H1 (cell line): ENCODE results near the gene STEAP2. TPM values are rescaled to one million over a fixed set of nuclear protein-coding genes. Genes with fewer than 3 reads are reported as not detected.

Source experiments
- CTCF ChIA-PET: fragments of 300-600 bp; sonication (Branson Sonifier 250); formaldehyde crosslinking; loops from one replicate; lab custom pipeline; 2021; ENCODE audit not compliant: partially characterized antibody; lab: Charles Lee
- POLR2A ChIA-PET: fragments of 300-600 bp; sonication (Branson Sonifier 250); formaldehyde crosslinking; loops from one replicate; lab custom pipeline; 2021; ENCODE audit warnings: inconsistent platforms; ENCODE audit not compliant: partially characterized antibody; lab: Charles Lee
- DNase-seq, 2 experiments: peaks; one replicate each; pipeline versions ENCODE4 v3.0.0 to v3.0.0-alpha.2; 2010 to 2022; ENCODE audit warnings: low spot score in 2 of 2, low read depth in 1 of 2, mixed read lengths in 1 of 2
- FAIRE-seq: peaks from 2 replicates; lab custom pipeline; 2011; peaks lifted over from hg19 to GRCh38; lab: Jason Lieb, UNC
- H2AFZ ChIP-seq: 2 replicates; pipeline ENCODE4 v1.8.1; 2012; ENCODE audit warnings: low read length, inconsistent platforms
- H2AK5ac ChIP-seq: 2 replicates; pipeline ENCODE4 v1.6.1; 2013; ENCODE audit warnings: low read depth, low read length
- H2BK120ac ChIP-seq: replicated peaks from 2 replicates; pipeline ENCODE3; 2013; ENCODE audit warnings: low read depth, low read length, inconsistent platforms
- H2BK12ac ChIP-seq: 2 replicates; pipeline ENCODE4 v1.6.1; 2013; ENCODE audit warnings: low read depth, low read length
- H2BK15ac ChIP-seq: 2 replicates; pipeline ENCODE4 v1.6.1; 2013; ENCODE audit warnings: low read length
- H2BK20ac ChIP-seq: 2 replicates; pipeline ENCODE4 v1.6.1; 2013; ENCODE audit warnings: low read length
- H2BK5ac ChIP-seq: 2 replicates; pipeline ENCODE4 v1.6.1; 2013; ENCODE audit warnings: low read depth, low read length
- H3K14ac ChIP-seq: 2 replicates; pipeline ENCODE4 v1.6.1; 2013; ENCODE audit warnings: inconsistent platforms; ENCODE audit not compliant: insufficient read length
- H3K18ac ChIP-seq: 2 replicates; pipeline ENCODE4 v1.6.1; 2013; ENCODE audit warnings: low read length; ENCODE audit errors: extremely low read depth
- H3K23ac ChIP-seq: 2 replicates; pipeline ENCODE4 v1.6.1; 2013; ENCODE audit warnings: inconsistent platforms; ENCODE audit not compliant: insufficient read length
- H3K23me2 ChIP-seq: 2 replicates; pipeline ENCODE4 v1.6.1; 2013; ENCODE audit warnings: low read depth, low read length
- H3K27ac ChIP-seq: 2 replicates; pipeline ENCODE4 v1.6.1; 2011; ENCODE audit warnings: low read depth, low read length, inconsistent platforms
- H3K27me3 ChIP-seq, 4 experiments: replicated peaks in 1 of 4; 1 replicate in 1 of 4; 2 replicates in 3 of 4; pipeline versions ENCODE4 v1.6.1 to v1.8.1; 2011 to 2013; ENCODE audit warnings: low read length in 3 of 4, mild to moderate bottlenecking in 3 of 4, inconsistent platforms in 2 of 4, mixed read lengths in 2 of 4, moderate library complexity in 1 of 4; ENCODE audit not compliant: control insufficient read depth in 3 of 4, insufficient read depth in 3 of 4; ENCODE audit errors: extremely low read depth in 1 of 4
- H3K36me3 ChIP-seq, 4 experiments: 2 replicates each; pipeline versions ENCODE4 v1.6.1 to v1.8.1; 2011 to 2013; ENCODE audit warnings: mild to moderate bottlenecking in 4 of 4, low read length in 3 of 4, moderate library complexity in 2 of 4, control low read depth in 1 of 4, inconsistent platforms in 1 of 4; ENCODE audit not compliant: insufficient read depth in 4 of 4, control insufficient read depth in 2 of 4
- H3K4ac ChIP-seq: replicated peaks from 2 replicates; pipeline ENCODE3; 2013; ENCODE audit warnings: low read length, low read depth, mixed read lengths, inconsistent platforms; ENCODE audit not compliant: insufficient read length
- H3K4me1 ChIP-seq, 4 experiments: replicated peaks in 1 of 4; 1 replicate in 1 of 4; 2 replicates in 3 of 4; pipeline versions ENCODE4 v1.6.1 to v1.8.1; 2011 to 2013; ENCODE audit warnings: low read length in 3 of 4, inconsistent platforms in 2 of 4, mixed read lengths in 1 of 4; ENCODE audit not compliant: insufficient read depth in 4 of 4, control insufficient read depth in 3 of 4
- H3K4me2 ChIP-seq, 2 experiments: 2 replicates each; pipeline versions ENCODE4 v1.6.1 to v1.8.1; 2011 to 2013; ENCODE audit warnings: low read depth in 2 of 2, low read length in 2 of 2, control low read depth in 1 of 2, inconsistent platforms in 1 of 2, mild to moderate bottlenecking in 1 of 2; ENCODE audit not compliant: insufficient read depth in 1 of 2
- H3K4me3 ChIP-seq, 4 experiments: fragments of 200-600, 300-600 bp in 1 of 4; sonication (generic), shearing (Covaris generic), sonication (Bioruptor Twin) in 1 of 4; 2 replicates each; pipeline versions ENCODE4 v1.5.1 to v1.8.1; 2011 to 2016; ENCODE audit warnings: low read length in 4 of 4, low read depth in 3 of 4, control low read depth in 2 of 4, inconsistent platforms in 2 of 4, mild to moderate bottlenecking in 2 of 4, mixed read lengths in 1 of 4, moderate library complexity in 1 of 4; ENCODE audit not compliant: insufficient read depth in 2 of 4; ENCODE audit errors: extremely low read depth in 1 of 4
- H3K56ac ChIP-seq: replicated peaks from 2 replicates; pipeline ENCODE3; 2013; ENCODE audit warnings: low read depth, mild to moderate bottlenecking, mixed read lengths, low read length, inconsistent platforms; ENCODE audit not compliant: insufficient read length
- H3K79me1 ChIP-seq: 2 replicates; pipeline ENCODE4 v1.6.1; 2013; ENCODE audit warnings: low read depth, low read length, control low read depth
- H3K79me2 ChIP-seq, 2 experiments: 2 replicates each; pipeline versions ENCODE4 v1.6.1 to v1.8.1; 2012 to 2013; ENCODE audit warnings: low read length in 2 of 2, mild to moderate bottlenecking in 2 of 2, inconsistent platforms in 1 of 2; ENCODE audit not compliant: insufficient read depth in 2 of 2, control insufficient read depth in 1 of 2
- H3K9ac ChIP-seq, 4 experiments: replicated peaks in 1 of 4; 1 replicate in 1 of 4; 2 replicates in 3 of 4; pipeline versions ENCODE4 v1.6.1 to v1.8.1; 2011 to 2013; ENCODE audit warnings: low read depth in 3 of 4, low read length in 3 of 4, control low read depth in 2 of 4, mild to moderate bottlenecking in 2 of 4, moderate library complexity in 2 of 4, inconsistent platforms in 1 of 4; ENCODE audit errors: extremely low read depth in 1 of 4
- H3K9me3 ChIP-seq, 2 experiments: 2 replicates each; pipeline versions ENCODE4 v1.6.1 to v1.8.1; 2012 to 2013; ENCODE audit warnings: mild to moderate bottlenecking in 2 of 2, moderate library complexity in 2 of 2, control low read depth in 1 of 2, inconsistent platforms in 1 of 2, low read depth in 1 of 2, low read length in 1 of 2, mixed read lengths in 1 of 2; ENCODE audit not compliant: insufficient read depth in 2 of 2
- H4K20me1 ChIP-seq, 2 experiments: replicated peaks in 1 of 2; 2 replicates each; pipeline versions ENCODE3 to v1.8.1; 2011 to 2013; ENCODE audit warnings: inconsistent platforms in 2 of 2, low read length in 2 of 2, mild to moderate bottlenecking in 1 of 2; ENCODE audit not compliant: insufficient read depth in 2 of 2, control insufficient read depth in 1 of 2
- H4K5ac ChIP-seq: 2 replicates; pipeline ENCODE4 v1.6.1; 2013; ENCODE audit warnings: low read length, low read depth, mixed read lengths, inconsistent platforms; ENCODE audit not compliant: insufficient read length
- H4K8ac ChIP-seq: 2 replicates; pipeline ENCODE4 v1.8.0; 2013; ENCODE audit warnings: mild to moderate bottlenecking, moderate library complexity, low read length, inconsistent platforms; ENCODE audit not compliant: insufficient read depth; ENCODE audit errors: extremely low read depth
- H4K91ac ChIP-seq: replicated peaks from 2 replicates; pipeline ENCODE3; 2013; ENCODE audit warnings: low read length, mixed read lengths, inconsistent platforms; ENCODE audit not compliant: insufficient read length
- SIN3A ChIP-seq, 2 experiments: IDR thresholded peaks in 1 of 2; conservative IDR thresholded peaks in 1 of 2; 2 replicates each; pipeline ENCODE4 v1.6.1; 2011 to 2012; ENCODE audit warnings: low read length in 2 of 2, improper control_type of control experiment in 1 of 2, low read depth in 1 of 2, mild to moderate bottlenecking in 1 of 2
- WGBS, 2 experiments: shearing (Covaris generic) in 1 of 2; methylation state at CpG; one replicate each; pipeline versions ENCODE4 v1.1.6 to v1.1.7; 2013 to 2015; ENCODE audit warnings: low lambda C conversion rate in 2 of 2, mixed read lengths in 2 of 2, inconsistent platforms in 1 of 2, low coverage in 1 of 2, missing lambda C conversion rate in 1 of 2; ENCODE audit not compliant: insufficient replicate concordance in 2 of 2, insufficient coverage in 1 of 2, insufficient read length in 1 of 2; ENCODE audit errors: extremely low coverage in 1 of 2, missing lambda C conversion rate in 1 of 2; 5-methylcytosine and 5-hydroxymethylcytosine counted together
- polyA plus RNA-seq, 7 experiments: library from polyadenylated mRNA; depleted of rRNA in 3 of 7; stranded (reverse) in 5 of 7; unstranded in 2 of 7; fragments of >200 nt in 5 of 7; fragments of 200-250 nt in 2 of 7; gene quantifications; 1 replicate in 5 of 7; 2 replicates in 1 of 7; 4 replicates in 1 of 7; pipeline versions ENCODE4 v1.2.1 to v1.2.3, GENCODE V29; 2011 to 2013; ENCODE audit warnings: missing spikeins in 2 of 7, mixed read lengths in 2 of 7
- total RNA-seq: library from RNA; stranded (reverse); fragmentation: NEBNext Ultra II Directional; extraction: Animal tissue kit (Norgen Biotek cat#: 25700); gene quantifications from 2 replicates; pipeline ENCODE4 v1.2.1, GENCODE V29; 2021

Gene STEAP2
- total and polyA plus RNA-seq, 2 of the 8 experiments (the other 6 are each of a cell fraction or from before 2014, with no cell fraction given) = 13.4 to 18.4 TPM

- Histone ChIP-seq H3K79me2 (no peaks in the 10 kb centered on the region), H3K27me3 (no peaks in the 10 kb centered on the region), H2AFZ (no peak overlapping the region), H3K4me1 (peaks cover 0 to 3% (median 0%) of the 10 kb centered on the region in 4 experiments; a peak in 2 of 7 replicates), H3K9ac (no peak overlapping the region), H2BK12ac (no peak overlapping the region), H4K20me1 (no peaks in the 10 kb centered on the region), H2BK20ac (no peak overlapping the region), H3K4ac (no peak overlapping the region), H3K27ac (no peak overlapping the region), H4K91ac (no peak overlapping the region), H3K14ac (no peak overlapping the region), H3K79me1 (no peaks in the 10 kb centered on the region), H3K36me3 (no peaks in the 10 kb centered on the region), H2BK15ac (no peak overlapping the region), H2AK5ac (no peak overlapping the region), H4K5ac (no peak overlapping the region), H2BK120ac (no peak overlapping the region), H2BK5ac (no peak overlapping the region), H3K18ac (no peak overlapping the region), H4K8ac (no peak overlapping the region), H3K23ac (no peak overlapping the region), H3K23me2 (no peaks in the 10 kb centered on the region), H3K4me2 (no peak overlapping the region), H3K4me3 (no peak overlapping the region), H3K9me3 (peaks cover 9 to 11% of the 10 kb centered on the region in 2 experiments; a peak in 3 of 4 replicates), H3K56ac (no peak overlapping the region)
- WGBS, 2 experiments = 82% methylated on average over 4 of the region's 4 CpGs; no CpG with 5 or more reads in 1 of the 2 experiments
- no peak for FAIRE-seq
- CTCF ChIA-PET = interaction anchor here (1.2 to 2.3 kb wide), 2 partner anchors 9 kb away, joined by 4 to 14 read pairs; no protein-coding TSS in a partner anchor
- POLR2A ChIA-PET = interaction anchor here (1.0 kb wide), 1 partner anchor 36 kb away, joined by 5 read pairs; the partner anchor contains the start of gene STEAP2
- no peak for DNase-seq
- TF ChIP-seq SIN3A (conservative IDR thresholded peaks at IDR 0.05 in 1 of 2, IDR thresholded peaks at IDR 0.05 in 1 of 2; ENCODE audit: low read depth in 1 of 2, low read length in 2 of 2) = no peak
These were observed 35.9 kb upstream of the STEAP2 start for GRCh38 chr7:90175667-90176066.
